ENCODE measurements around the gene MRLN.

GRCh38 chr10:59692113-59692512, 61.1 kb downstream of the MRLN start:
- TF ChIP-seq SP1 (IDR thresholded peaks at IDR 0.05) (no peak), TARDBP (IDR thresholded peaks at IDR 0.05) (no peak), ZNF384 (IDR thresholded peaks at IDR 0.05) (no peak), FOXM1 (IDR thresholded peaks at IDR 0.05; ENCODE audit: borderline replicate concordance) (no peak), SUZ12 (IDR thresholded peaks at IDR 0.05) (no peak), FOXK2 (IDR thresholded peaks at IDR 0.05) (no peak), ARNT (IDR thresholded peaks at IDR 0.05) (no peak), NFRKB (IDR thresholded peaks at IDR 0.05) (no peak)
